SU-DHL-6 (cell line): ENCODE results near the gene WDR72.

Experiments used
- H2AFZ ChIP-seq: fragments of 200-600 bp; sonication (generic); 2 replicates; pipeline ENCODE4 v1.6.1; 2014; ENCODE audit warnings: low read depth, mild to moderate bottlenecking, moderate library complexity, mixed read lengths, antibody characterized with exemption, low read length; ENCODE audit not compliant: severe bottlenecking
- H3F3A ChIP-seq: fragments of 200-600 bp; shearing (Covaris generic); 2 replicates; pipeline ENCODE4 v1.6.0; 2016; ENCODE audit warnings: antibody characterized with exemption, mild to moderate bottlenecking; ENCODE audit not compliant: insufficient read depth
- H3K27ac ChIP-seq: fragments of 200-600 bp; sonication (generic); 2 replicates; pipeline ENCODE4 v1.5.1; 2016; ENCODE audit warnings: low read depth, mild to moderate bottlenecking, low read length, moderate library complexity, mixed read lengths
- H3K27me3 ChIP-seq: fragments of 200-600 bp; sonication (generic), shearing (Covaris generic); 2 replicates; pipeline ENCODE4 v1.6.0; 2014; ENCODE audit warnings: mild to moderate bottlenecking, low read length
- H3K36me3 ChIP-seq: fragments of 200-600 bp; sonication (generic); 2 replicates; pipeline ENCODE4 v1.6.1; 2014; ENCODE audit warnings: mild to moderate bottlenecking, low read length, mixed read lengths
- H3K4me2 ChIP-seq: fragments of 300-600, 200-600 bp; shearing (Covaris generic), sonication (generic); 2 replicates; pipeline ENCODE4 v1.6.0; 2014; ENCODE audit warnings: low read length, low read depth, mild to moderate bottlenecking; ENCODE audit not compliant: poor library complexity, severe bottlenecking
- H3K4me3 ChIP-seq: fragments of 200-600 bp; sonication (generic); 2 replicates; pipeline ENCODE4 v1.5.1; 2014; ENCODE audit warnings: antibody characterized with exemption, low read length, mild to moderate bottlenecking, mixed read lengths; ENCODE audit not compliant: insufficient read depth, poor library complexity, severe bottlenecking
- H3K79me2 ChIP-seq: fragments of 200-600 bp; sonication (generic); 2 replicates; pipeline ENCODE4 v1.6.1; 2014; ENCODE audit warnings: mild to moderate bottlenecking, low read length, moderate library complexity; ENCODE audit not compliant: insufficient read depth
- H3K9ac ChIP-seq: fragments of 200-600 bp; sonication (generic); 2 replicates; pipeline ENCODE4 v1.7.0; 2014; ENCODE audit warnings: mild to moderate bottlenecking, low read length
- H3K9me2 ChIP-seq: fragments of 200-600 bp; sonication (generic); replicated peaks from 2 replicates; pipeline ENCODE4 v1.6.1; 2014; ENCODE audit warnings: low read length; ENCODE audit not compliant: insufficient read depth
- H3K9me3 ChIP-seq: fragments of 200-600 bp; sonication (generic); 2 replicates; pipeline ENCODE4 v1.6.1; 2014; ENCODE audit warnings: low read length, mixed read lengths; ENCODE audit not compliant: insufficient read depth
- H4K20me1 ChIP-seq: fragments of 200-600 bp; sonication (generic); 2 replicates; pipeline ENCODE4 v1.6.1; 2014; ENCODE audit warnings: low read depth, mild to moderate bottlenecking, antibody characterized with exemption, low read length, moderate library complexity, mixed read lengths
- EZH2phosphoT487 ChIP-seq: fragments of 200-600 bp; sonication (generic), shearing (Covaris generic); conservative IDR thresholded peaks from 2 replicates; pipeline ENCODE4 v1.6.1; 2018; ENCODE audit warnings: mild to moderate bottlenecking, antibody characterized with exemption, low read length, moderate library complexity, mixed read lengths
- TF ChIP-seq, protein P1 (sequence below): fragments of 200-600 bp; sonication (generic); IDR thresholded peaks from one replicate; pipeline ENCODE4 v1.5.1; 2017; ENCODE audit warnings: antibody characterized with exemption, mild to moderate bottlenecking, low read length, moderate library complexity; ENCODE audit not compliant: insufficient read depth, poor library complexity, severe bottlenecking

Gene WDR72

DNA sequence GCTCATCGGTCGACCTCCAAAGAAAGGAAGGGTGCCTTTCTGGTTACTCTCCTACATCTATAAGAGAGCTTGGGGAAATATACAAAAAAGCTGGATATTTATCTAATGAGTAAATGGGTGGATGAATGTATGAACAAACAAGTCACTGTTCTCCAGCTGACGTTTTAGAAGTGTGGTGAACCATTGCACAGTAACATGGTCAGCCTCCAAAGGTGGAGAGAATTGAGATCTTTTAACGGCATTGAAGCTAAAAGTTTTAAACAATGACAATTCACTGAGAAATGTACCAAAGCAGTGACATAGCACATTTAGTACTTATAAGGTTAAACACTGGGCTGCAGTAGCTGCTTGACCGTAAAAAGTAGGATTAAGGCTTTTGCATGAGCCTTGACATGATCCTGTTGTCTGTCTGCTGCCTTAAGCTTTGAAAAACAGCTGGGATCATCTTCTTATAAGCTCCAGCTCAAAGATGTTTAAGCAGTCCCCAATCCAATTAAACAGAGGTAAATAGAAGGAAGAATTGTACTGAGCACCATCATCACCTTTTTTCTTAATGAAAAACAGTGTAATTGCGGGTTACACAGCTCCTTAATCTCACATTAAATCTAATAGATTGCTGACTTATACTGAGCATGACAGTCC is 222.9 kb downstream of the WDR72 start:
- H2AFZ ChIP-seq: no peak overlapping the region
- no peak overlapping the region for H3K27ac ChIP-seq
- H3K4me2 ChIP-seq: no peak overlapping the region
- H3K27me3 ChIP-seq: no peaks in the 10 kb centered on the region
- no peaks in the 10 kb centered on the region for H3K79me2 ChIP-seq
- H3K36me3 ChIP-seq: no peaks in the 10 kb centered on the region
- H3K9me3 ChIP-seq: no peaks in the 10 kb centered on the region
- TF ChIP-seq, protein P1, sequence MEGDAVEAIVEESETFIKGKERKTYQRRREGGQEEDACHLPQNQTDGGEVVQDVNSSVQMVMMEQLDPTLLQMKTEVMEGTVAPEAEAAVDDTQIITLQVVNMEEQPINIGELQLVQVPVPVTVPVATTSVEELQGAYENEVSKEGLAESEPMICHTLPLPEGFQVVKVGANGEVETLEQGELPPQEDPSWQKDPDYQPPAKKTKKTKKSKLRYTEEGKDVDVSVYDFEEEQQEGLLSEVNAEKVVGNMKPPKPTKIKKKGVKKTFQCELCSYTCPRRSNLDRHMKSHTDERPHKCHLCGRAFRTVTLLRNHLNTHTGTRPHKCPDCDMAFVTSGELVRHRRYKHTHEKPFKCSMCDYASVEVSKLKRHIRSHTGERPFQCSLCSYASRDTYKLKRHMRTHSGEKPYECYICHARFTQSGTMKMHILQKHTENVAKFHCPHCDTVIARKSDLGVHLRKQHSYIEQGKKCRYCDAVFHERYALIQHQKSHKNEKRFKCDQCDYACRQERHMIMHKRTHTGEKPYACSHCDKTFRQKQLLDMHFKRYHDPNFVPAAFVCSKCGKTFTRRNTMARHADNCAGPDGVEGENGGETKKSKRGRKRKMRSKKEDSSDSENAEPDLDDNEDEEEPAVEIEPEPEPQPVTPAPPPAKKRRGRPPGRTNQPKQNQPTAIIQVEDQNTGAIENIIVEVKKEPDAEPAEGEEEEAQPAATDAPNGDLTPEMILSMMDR: no peak
- TF ChIP-seq EZH2phosphoT487: no peak
- H3F3A ChIP-seq: no peaks in the 10 kb centered on the region
- H3K9me2 ChIP-seq: no peaks in the 10 kb centered on the region
- no peak overlapping the region for H3K9ac ChIP-seq
- no peak overlapping the region for H3K4me3 ChIP-seq
- H4K20me1 ChIP-seq: no peaks in the 10 kb centered on the region

DNA sequence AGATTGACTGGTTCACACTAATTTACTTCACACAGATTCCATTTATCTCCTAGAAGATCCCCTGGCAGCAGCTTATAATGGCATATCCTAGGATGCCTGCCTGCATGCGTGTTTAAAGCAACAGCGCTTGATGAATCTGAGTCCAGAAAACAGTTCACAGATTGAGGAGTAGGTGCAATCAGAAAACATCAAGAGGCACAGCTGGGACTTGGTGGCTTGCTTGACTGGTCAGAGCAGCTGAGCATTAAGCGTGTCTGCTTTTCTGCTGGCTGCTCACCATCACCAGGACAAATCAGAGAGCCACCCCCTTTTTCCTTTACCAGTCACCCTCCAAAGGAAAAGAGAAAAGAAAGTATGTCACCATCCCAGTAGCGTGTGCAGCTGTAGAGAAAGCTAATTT is 223.6 kb downstream of the WDR72 start:
- no peaks in the 10 kb centered on the region for H3K9me3 ChIP-seq
- no peak overlapping the region for H2AFZ ChIP-seq
- TF ChIP-seq EZH2phosphoT487: no peak
- H3K4me3 ChIP-seq: no peak overlapping the region
- no peaks in the 10 kb centered on the region for H3F3A ChIP-seq
- H3K79me2 ChIP-seq: no peaks in the 10 kb centered on the region
- no peak overlapping the region for H3K9ac ChIP-seq
- no peak overlapping the region for H3K27ac ChIP-seq
- H3K4me2 ChIP-seq: no peak overlapping the region
- no peaks in the 10 kb centered on the region for H3K9me2 ChIP-seq
- H3K36me3 ChIP-seq: no peaks in the 10 kb centered on the region
- no peaks in the 10 kb centered on the region for H4K20me1 ChIP-seq
- H3K27me3 ChIP-seq: no peaks in the 10 kb centered on the region

DNA sequence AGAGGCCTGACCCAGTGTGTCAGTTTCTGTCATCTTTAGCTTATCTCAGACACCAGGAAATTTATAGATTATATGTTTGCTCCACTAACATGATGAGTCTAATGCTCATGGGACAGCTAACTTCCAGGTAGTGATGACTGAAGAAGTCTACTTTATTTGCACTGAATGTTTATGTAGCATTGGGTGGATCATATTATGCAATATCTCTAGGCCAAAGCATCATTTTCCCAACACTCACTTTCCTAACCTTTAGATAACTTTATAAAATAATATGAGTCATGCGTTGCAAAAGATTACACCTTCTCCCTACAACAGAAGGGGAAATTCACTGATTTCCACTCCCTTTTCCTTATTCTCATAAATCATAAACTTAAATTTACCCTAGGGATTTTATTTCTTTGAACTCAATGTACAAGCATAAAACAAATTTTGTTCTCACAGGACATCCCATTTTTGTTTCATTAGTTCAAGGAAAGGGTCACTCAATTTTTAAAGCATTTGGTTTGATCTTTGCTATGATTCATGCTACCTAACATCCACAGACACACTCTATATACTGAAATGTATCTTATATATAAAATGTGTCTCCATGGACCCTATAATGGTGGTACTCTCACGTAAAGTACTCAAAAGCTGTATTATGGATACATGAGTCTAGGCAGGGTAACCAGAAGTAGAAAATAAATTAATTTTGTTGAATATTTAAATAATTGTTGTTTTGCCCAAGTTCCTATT is 225.2 kb downstream of the WDR72 start:
- no peak overlapping the region for H3K4me3 ChIP-seq
- no peak overlapping the region for H2AFZ ChIP-seq
- no peak overlapping the region for H3K27ac ChIP-seq
- H3K9me2 ChIP-seq: no peaks in the 10 kb centered on the region
- H3K4me2 ChIP-seq: no peak overlapping the region
- no peaks in the 10 kb centered on the region for H3K27me3 ChIP-seq
- no peaks in the 10 kb centered on the region for H3K9me3 ChIP-seq
- no peaks in the 10 kb centered on the region for H3K79me2 ChIP-seq
- H4K20me1 ChIP-seq: no peaks in the 10 kb centered on the region
- no peaks in the 10 kb centered on the region for H3K36me3 ChIP-seq
- H3K9ac ChIP-seq: no peak overlapping the region
- no peak for TF ChIP-seq EZH2phosphoT487
- TF ChIP-seq, protein P1: no peak
- H3F3A ChIP-seq: no peaks in the 10 kb centered on the region

DNA sequence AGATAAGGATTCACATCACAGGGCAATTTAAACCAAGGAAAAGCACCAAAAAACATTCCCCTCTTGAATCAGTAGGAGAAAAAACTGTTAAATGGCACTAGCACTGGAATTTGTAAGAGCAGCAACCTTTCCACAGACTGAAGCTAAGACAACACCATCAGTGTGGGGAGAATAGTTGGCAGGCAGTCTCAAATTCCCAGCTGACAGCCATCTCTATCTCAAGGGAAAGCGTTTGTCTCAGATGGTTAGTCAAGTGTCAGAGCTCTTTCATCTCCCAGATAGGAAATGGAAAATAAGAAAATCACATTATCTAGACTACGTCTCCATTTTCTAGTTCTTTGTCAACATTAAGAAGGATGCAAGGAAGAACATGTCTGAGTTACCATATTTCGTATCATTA is 228.7 kb downstream of the WDR72 start:
- Histone ChIP-seq H3K36me3 (no peaks in the 10 kb centered on the region), H3F3A (no peaks in the 10 kb centered on the region), H3K27me3 (no peaks in the 10 kb centered on the region), H3K9ac (no peak overlapping the region), H2AFZ (no peak overlapping the region), H3K4me3 (no peak overlapping the region), H4K20me1 (no peaks in the 10 kb centered on the region), H3K9me2 (no peaks in the 10 kb centered on the region), H3K79me2 (no peaks in the 10 kb centered on the region), H3K4me2 (no peak overlapping the region), H3K27ac (no peak overlapping the region), H3K9me3 (no peaks in the 10 kb centered on the region)
- TF ChIP-seq, protein P1: no peak
- no peak for TF ChIP-seq EZH2phosphoT487
